Hepatocyte (in vitro differentiated cells): ENCODE results near the gene SLC25A17.
"Not testable (repeated sequence)": the region's sequence is repeated elsewhere in the genome, so short reads cannot be mapped to it uniquely, and the experiment has no call there.

Experiments
- CTCF ChIP-seq: fragments of 200-600 bp; sonication (generic); IDR thresholded peaks from 2 replicates; pipeline ENCODE4 v1.5.1; 2016; ENCODE audit warnings: antibody characterized with exemption, mild to moderate bottlenecking; ENCODE audit not compliant: poor library complexity
- EZH2 ChIP-seq: fragments of 200-600 bp; sonication (generic); IDR thresholded peaks from 2 replicates; pipeline ENCODE4 v1.6.1; 2016; ENCODE audit warnings: antibody characterized with exemption, mild to moderate bottlenecking, borderline replicate concordance

- not testable (repeated sequence) for TF ChIP-seq CTCF, EZH2
Observed at GRCh38 chr22:40720156-40720537, 99.0 kb downstream of the SLC25A17 start.
